HEK293 (cell line): ENCODE measurements around the gene RPS5.

ENCODE experiments used
- CTCF ChIA-PET: fragments of 350-600 bp; formaldehyde crosslinking; extraction: SDS; loops from one replicate; lab custom pipeline; 2021; ENCODE audit warnings: antibody characterized with exemption; lab: Yijun Ruan, JAX
- POLR2A ChIA-PET: fragments of 300-600 bp; formaldehyde crosslinking; extraction: SDS; loops from one replicate; lab custom pipeline; 2020; ENCODE audit warnings: antibody characterized with exemption, inconsistent platforms; lab: Yijun Ruan, JAX
- H3K27ac ChIP-seq: fragments of 200-500 bp; sonication (Bioruptor generic); 2 replicates; pipeline ENCODE4 v1.5.1; 2014; ENCODE audit warnings: low read depth, low read length, control low read depth, inconsistent platforms; ENCODE audit errors: extremely low read depth
- H3K36me3 ChIP-seq, 2 experiments: fragments of 200-500 bp in 1 of 2; sonication (Bioruptor generic) in 1 of 2; 1 replicate in 1 of 2; 2 replicates in 1 of 2; pipeline ENCODE4 v1.5.1; 2014 to 2017; ENCODE audit warnings: inconsistent platforms in 2 of 2, low read length in 2 of 2; ENCODE audit not compliant: control insufficient read depth in 2 of 2, insufficient read depth in 1 of 2
- H3K4me1 ChIP-seq: fragments of 200-500 bp; sonication (Bioruptor generic); 2 replicates; pipeline ENCODE4 v1.5.1; 2014; ENCODE audit warnings: mild to moderate bottlenecking, low read length, inconsistent platforms; ENCODE audit not compliant: control insufficient read depth, insufficient read depth
- H3K4me3 ChIP-seq: 2 replicates; pipeline ENCODE4 v1.5.1; 2011; ENCODE audit warnings: low read depth, mild to moderate bottlenecking, control low read depth, low read length, moderate library complexity
- H3K9me3 ChIP-seq: fragments of 200-500 bp; sonication (Bioruptor generic); 2 replicates; pipeline ENCODE4 v1.5.1; 2014; ENCODE audit warnings: low read depth, low read length, inconsistent platforms; ENCODE audit not compliant: control insufficient read depth, insufficient read depth
- IKZF3 ChIP-seq: fragments of 450-650 bp; IDR thresholded peaks from 2 replicates; pipeline ENCODE4 v1.5.0; 2018; ENCODE audit warnings: missing biosample characterization, mild to moderate bottlenecking, missing genetic modification characterization, moderate library complexity
- MYNN ChIP-seq: fragments of 450-650 bp; formaldehyde crosslinking; IDR thresholded peaks from 2 replicates; pipeline ENCODE4 v1.5.1; 2016; ENCODE audit warnings: missing biosample characterization, missing genetic modification characterization, borderline replicate concordance
- ZNF10 ChIP-seq: fragments of 450-650 bp; formaldehyde crosslinking; IDR thresholded peaks from 2 replicates; pipeline ENCODE4 v1.5.1; 2017; ENCODE audit warnings: missing biosample characterization, missing genetic modification characterization
- ZNF121 ChIP-seq: fragments of 450-650 bp; formaldehyde crosslinking; IDR thresholded peaks from 2 replicates; pipeline ENCODE4 v1.5.1; 2016; ENCODE audit warnings: missing biosample characterization, missing genetic modification characterization
- ZNF140 ChIP-seq: fragments of 450-650 bp; formaldehyde crosslinking; IDR thresholded peaks from 2 replicates; pipeline ENCODE4 v1.5.1; 2016; ENCODE audit warnings: missing biosample characterization, missing genetic modification characterization
- ZNF184 ChIP-seq: fragments of 450-650 bp; IDR thresholded peaks from 2 replicates; pipeline ENCODE4 v1.5.1; 2018; ENCODE audit warnings: missing biosample characterization, mild to moderate bottlenecking, missing genetic modification characterization
- ZNF2 ChIP-seq: fragments of 450-650 bp; formaldehyde crosslinking; IDR thresholded peaks from 2 replicates; pipeline ENCODE4 v1.5.1; 2016; ENCODE audit warnings: missing biosample characterization, missing genetic modification characterization
- ZNF24 ChIP-seq: fragments of 450-650 bp; formaldehyde crosslinking; IDR thresholded peaks from 2 replicates; pipeline ENCODE4 v1.5.1; 2016; ENCODE audit warnings: missing biosample characterization, missing genetic modification characterization
- ZNF274 ChIP-seq, 2 experiments: fragments of 200-500 bp in 1 of 2; fragments of 450-650 bp in 1 of 2; sonication (Bioruptor generic) in 1 of 2; formaldehyde crosslinking in 1 of 2; IDR thresholded peaks; 2 replicates each; pipeline versions ENCODE4 v1.5.1 to v1.6.1; 2014 to 2016; ENCODE audit warnings: borderline replicate concordance in 1 of 2, inconsistent platforms in 1 of 2, low read length in 1 of 2, missing biosample characterization in 1 of 2, missing genetic modification characterization in 1 of 2
- ZNF280C ChIP-seq: fragments of 450-650 bp; formaldehyde crosslinking; IDR thresholded peaks from 2 replicates; pipeline ENCODE4 v1.5.1; 2016; ENCODE audit warnings: missing biosample characterization, missing genetic modification characterization
- ZNF354C ChIP-seq: fragments of 450-650 bp; formaldehyde crosslinking; IDR thresholded peaks from 2 replicates; pipeline ENCODE4 v1.5.1; 2016; ENCODE audit warnings: missing biosample characterization, missing genetic modification characterization, low read depth, borderline replicate concordance
- ZNF398 ChIP-seq: fragments of 450-650 bp; formaldehyde crosslinking; IDR thresholded peaks from 2 replicates; pipeline ENCODE4 v1.5.1; 2017; ENCODE audit warnings: missing biosample characterization, missing genetic modification characterization
- ZNF473 ChIP-seq: fragments of 450-650 bp; formaldehyde crosslinking; IDR thresholded peaks from 2 replicates; pipeline ENCODE4 v1.5.1; 2017; ENCODE audit warnings: missing biosample characterization, missing genetic modification characterization
- ZNF48 ChIP-seq: fragments of 450-650 bp; formaldehyde crosslinking; IDR thresholded peaks from 2 replicates; pipeline ENCODE4 v1.5.1; 2016; ENCODE audit warnings: missing biosample characterization, missing genetic modification characterization
- ZNF488 ChIP-seq: fragments of 450-650 bp; formaldehyde crosslinking; IDR thresholded peaks from 2 replicates; pipeline ENCODE4 v1.5.1; 2016; ENCODE audit warnings: missing biosample characterization, missing genetic modification characterization
- ZNF548 ChIP-seq: fragments of 450-650 bp; formaldehyde crosslinking; IDR thresholded peaks from 2 replicates; pipeline ENCODE4 v1.5.1; 2016; ENCODE audit warnings: missing biosample characterization, missing genetic modification characterization
- ZNF558 ChIP-seq: fragments of 450-650 bp; formaldehyde crosslinking; IDR thresholded peaks from 2 replicates; pipeline ENCODE4 v1.5.1; 2016; ENCODE audit warnings: missing biosample characterization, missing genetic modification characterization
- ZNF571 ChIP-seq: fragments of 450-650 bp; formaldehyde crosslinking; IDR thresholded peaks from 2 replicates; pipeline ENCODE4 v1.5.0; 2017; ENCODE audit warnings: missing biosample characterization, missing genetic modification characterization
- ZNF580 ChIP-seq: fragments of 450-650 bp; formaldehyde crosslinking; IDR thresholded peaks from 2 replicates; pipeline ENCODE4 v1.5.1; 2016; ENCODE audit warnings: missing biosample characterization, missing genetic modification characterization
- ZNF843 ChIP-seq: fragments of 450-650 bp; formaldehyde crosslinking; IDR thresholded peaks from 2 replicates; pipeline ENCODE4 v1.5.1; 2016; ENCODE audit warnings: missing biosample characterization, missing genetic modification characterization
- TF ChIP-seq, protein P1 (sequence below): fragments of 450-650 bp; IDR thresholded peaks from 2 replicates; pipeline ENCODE4 v1.5.1; 2018; ENCODE audit warnings: missing biosample characterization, mild to moderate bottlenecking, missing genetic modification characterization

RPS5 gene

DNA sequence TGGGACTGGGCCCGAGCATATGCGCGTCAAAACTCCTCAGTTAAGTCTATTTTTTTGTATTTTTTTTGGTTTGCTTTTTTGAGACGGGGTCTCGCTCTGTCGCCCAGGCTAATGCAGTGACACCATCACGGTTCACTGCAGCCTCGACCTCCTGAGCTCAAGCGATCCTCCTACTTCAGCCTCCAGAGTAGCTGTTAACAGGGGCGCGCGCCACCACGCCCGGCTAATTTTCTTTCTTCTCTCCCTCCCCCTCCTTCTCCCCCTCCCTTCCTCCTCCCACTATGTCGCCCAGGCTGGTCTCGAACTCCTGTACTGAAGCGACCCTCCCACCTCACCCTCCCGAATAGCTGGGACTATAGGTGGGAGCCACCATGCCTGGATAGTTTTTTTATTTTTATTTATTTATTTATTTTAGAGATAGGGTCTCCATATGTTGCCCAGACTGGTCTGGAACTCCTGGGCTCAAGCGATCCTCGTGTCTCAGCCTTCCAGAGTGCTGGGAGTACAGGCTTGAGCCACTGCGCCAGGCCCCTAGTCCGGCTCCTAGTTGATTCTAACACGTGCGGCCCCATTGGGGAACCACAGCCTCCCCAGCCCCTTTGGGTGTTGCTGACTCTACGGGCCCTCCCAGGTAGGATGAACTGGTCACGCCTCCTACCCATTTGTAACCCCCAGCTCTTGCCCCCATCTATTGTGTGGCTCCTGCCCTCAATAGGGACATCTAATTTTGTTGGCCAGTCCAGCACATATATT, 5.4 kb upstream of the RPS5 start (continued):
- TF ChIP-seq ZNF398 (tag by site-specific recombination) (peak; percentile 75), MYNN (tag by site-specific recombination) (no peak), ZNF121 (tag by site-specific recombination) (peak; percentile 78; the same call in 1 of the 2 replicates), ZNF580 (tag by site-specific recombination) (peak; percentile 67)

GRCh38 chr19:58382997-58383603, 4.0 kb upstream of the RPS5 start:
- Histone ChIP-seq H3K27ac (no peak overlapping the region), H3K9me3 (no peaks in the 10 kb centered on the region), H3K4me3 (no peak overlapping the region), H3K4me1 (peaks cover 17% of the 10 kb centered on the region), H3K36me3 (peaks cover under 1 to 7% of the 10 kb centered on the region in 2 experiments; a peak in 1 of 3 replicates)
- ChIA-PET POLR2A (interaction anchor here (2.9 kb wide), 1 partner anchor 21 kb away, joined by 25 read pairs; the partner anchor contains the start of gene ZNF497), CTCF (interaction anchor here (0.6 kb wide), 1 partner anchor 164 kb away, joined by 4 read pairs; no protein-coding TSS in a partner anchor)
- TF ChIP-seq ZNF24 (tag by site-specific recombination) (no peak), ZNF2 (tag by site-specific recombination) (no peak)
- TF ChIP-seq, all 188 proteins: peak for 0

GRCh38 chr19:58385313-58385890, 1.7 kb upstream of the RPS5 start:
- no peak for TF ChIP-seq ZNF140
- no peak for TF ChIP-seq ZNF473
- no peak for TF ChIP-seq ZNF571
- TF ChIP-seq ZNF558, result no peak
- no peak for TF ChIP-seq ZNF354C (tag by site-specific recombination)
- no peak for TF ChIP-seq IKZF3 (tag by site-specific recombination)
- TF ChIP-seq ZNF274 (IDR thresholded peaks at IDR 0.05; ENCODE audit: low read length), result no peak
- TF ChIP-seq ZNF274 (tag by site-specific recombination; IDR thresholded peaks at IDR 0.05; ENCODE audit: borderline replicate concordance), result no peak
- no peak for TF ChIP-seq ZNF184 (tag by site-specific recombination)
- TF ChIP-seq ZNF488, result no peak
- TF ChIP-seq, protein P1, sequence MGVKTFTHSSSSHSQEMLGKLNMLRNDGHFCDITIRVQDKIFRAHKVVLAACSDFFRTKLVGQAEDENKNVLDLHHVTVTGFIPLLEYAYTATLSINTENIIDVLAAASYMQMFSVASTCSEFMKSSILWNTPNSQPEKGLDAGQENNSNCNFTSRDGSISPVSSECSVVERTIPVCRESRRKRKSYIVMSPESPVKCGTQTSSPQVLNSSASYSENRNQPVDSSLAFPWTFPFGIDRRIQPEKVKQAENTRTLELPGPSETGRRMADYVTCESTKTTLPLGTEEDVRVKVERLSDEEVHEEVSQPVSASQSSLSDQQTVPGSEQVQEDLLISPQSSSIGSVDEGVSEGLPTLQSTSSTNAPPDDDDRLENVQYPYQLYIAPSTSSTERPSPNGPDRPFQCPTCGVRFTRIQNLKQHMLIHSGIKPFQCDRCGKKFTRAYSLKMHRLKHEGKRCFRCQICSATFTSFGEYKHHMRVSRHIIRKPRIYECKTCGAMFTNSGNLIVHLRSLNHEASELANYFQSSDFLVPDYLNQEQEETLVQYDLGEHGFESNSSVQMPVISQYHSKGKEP, result no peak
- TF ChIP-seq ZNF843 (tag by site-specific recombination), result no peak
- TF ChIP-seq ZNF10 (tag by site-specific recombination), result no peak
- TF ChIP-seq ZNF548 (tag by site-specific recombination), result no peak
- no peak for TF ChIP-seq ZNF280C (tag by site-specific recombination)
- TF ChIP-seq ZNF48 (tag by site-specific recombination), result no peak
- Histone ChIP-seq H3K9me3 (no peaks in the 10 kb centered on the region), H3K36me3 (peaks cover 23 to 26% of the 10 kb centered on the region in 2 experiments), H3K4me1 (peaks cover 16% of the 10 kb centered on the region), H3K27ac (peak overlapping the region; percentile 100), H3K4me3 (no peak overlapping the region)
- ChIA-PET CTCF (no interaction called here), POLR2A (interaction anchor here (1.5 to 4.2 kb wide), 3 partner anchors 23 to 59 kb away, joined by 6 to 28 read pairs (median 27); partner anchors contain the start of genes ZNF497, ZNF584 and ZSCAN22)
